C4-2B (cell line): ENCODE data around the gene SYNDIG1.

Experiments used
- ZFX ChIP-seq: fragments of 450-650 bp; IDR thresholded peaks from 2 replicates; pipeline ENCODE4 v1.6.1; 2017
- TF ChIP-seq, protein P1 (sequence below): fragments of 450-650 bp; conservative IDR thresholded peaks from 2 replicates; pipeline ENCODE4 v1.5.1; 2017; ENCODE audit warnings: mild to moderate bottlenecking

- TF ChIP-seq, protein P1, sequence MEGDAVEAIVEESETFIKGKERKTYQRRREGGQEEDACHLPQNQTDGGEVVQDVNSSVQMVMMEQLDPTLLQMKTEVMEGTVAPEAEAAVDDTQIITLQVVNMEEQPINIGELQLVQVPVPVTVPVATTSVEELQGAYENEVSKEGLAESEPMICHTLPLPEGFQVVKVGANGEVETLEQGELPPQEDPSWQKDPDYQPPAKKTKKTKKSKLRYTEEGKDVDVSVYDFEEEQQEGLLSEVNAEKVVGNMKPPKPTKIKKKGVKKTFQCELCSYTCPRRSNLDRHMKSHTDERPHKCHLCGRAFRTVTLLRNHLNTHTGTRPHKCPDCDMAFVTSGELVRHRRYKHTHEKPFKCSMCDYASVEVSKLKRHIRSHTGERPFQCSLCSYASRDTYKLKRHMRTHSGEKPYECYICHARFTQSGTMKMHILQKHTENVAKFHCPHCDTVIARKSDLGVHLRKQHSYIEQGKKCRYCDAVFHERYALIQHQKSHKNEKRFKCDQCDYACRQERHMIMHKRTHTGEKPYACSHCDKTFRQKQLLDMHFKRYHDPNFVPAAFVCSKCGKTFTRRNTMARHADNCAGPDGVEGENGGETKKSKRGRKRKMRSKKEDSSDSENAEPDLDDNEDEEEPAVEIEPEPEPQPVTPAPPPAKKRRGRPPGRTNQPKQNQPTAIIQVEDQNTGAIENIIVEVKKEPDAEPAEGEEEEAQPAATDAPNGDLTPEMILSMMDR: no peak
- no peak for TF ChIP-seq ZFX
Measured at GRCh38 chr20:24522452-24523330, 53.3 kb downstream of the SYNDIG1 start.
